ENCODE results near the gene CCDC91. TPM values are rescaled to one million over a fixed set of nuclear protein-coding genes. Genes with fewer than 3 reads are reported as not detected.

The CCDC91 gene
- total and polyA plus RNA-seq, 4 experiments from 2014 or later = 56.9 to 88.4 (median 70.8) TPM

DNA sequence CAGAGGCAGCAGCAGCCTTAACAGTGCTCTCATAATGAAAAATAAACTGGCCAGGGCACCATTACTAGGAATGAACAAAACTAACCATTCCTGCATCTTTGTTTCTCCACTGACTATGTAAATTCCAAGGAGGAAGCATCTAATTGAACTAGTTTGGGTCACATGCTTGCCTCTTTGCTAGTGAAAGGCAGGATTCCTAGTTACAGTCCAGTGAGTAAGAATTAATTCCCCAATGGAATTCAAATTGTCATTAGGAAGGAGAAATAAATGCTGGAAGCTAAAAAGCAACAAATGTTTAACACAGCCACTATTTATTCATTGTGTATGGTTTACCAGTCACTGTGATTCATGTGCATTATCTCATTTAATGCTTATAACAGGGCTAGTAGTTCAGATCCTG lies 316.0 kb downstream of the CCDC91 start:
- Histone ChIP-seq H3K4me3 (ENCODE audit: low read length in 2 of 2) (no peak overlapping the region), H3K9me3 (ENCODE audit: control insufficient read depth in 1 of 2, low read length in 2 of 2) (no peaks in the 10 kb centered on the region), H3K4me1 (ENCODE audit: insufficient read depth, low read length) (no peaks in the 10 kb centered on the region), H3K36me3 (ENCODE audit: insufficient read depth, low read length) (no peaks in the 10 kb centered on the region), H3K27me3 (ENCODE audit: insufficient read depth, low read length) (no peaks in the 10 kb centered on the region), H3K27ac (ENCODE audit: low read depth, low read length) (no peak overlapping the region)
- Mint-ChIP-seq H3K27me3 (no peaks in the 10 kb centered on the region), H3K4me1 (peaks cover 0 to 6% (median under 1%) of the 10 kb centered on the region in 4 donors), H3K36me3 (peaks cover 25 to 39% of the 10 kb centered on the region in 2 donors), H3K4me3 (no peak overlapping the region), H3K9me3 (peaks cover 0 to 4% (median 0%) of the 10 kb centered on the region in 8 donors), H3K27ac (no peak overlapping the region)
- CTCF ChIA-PET (ENCODE audit: partially characterized antibody) = no interaction called here
- POLR2A ChIA-PET (ENCODE audit: partially characterized antibody) = no interaction called here
- intact Hi-C loops (cut with micrococcal nuclease) = no loop called here
- no peak for DNase-seq

- no peak overlapping the region for H3K27ac ChIP-seq (ENCODE audit: low read depth, low read length)
- no peaks in the 10 kb centered on the region for H3K27me3 ChIP-seq (ENCODE audit: insufficient read depth, low read length)
- Mint-ChIP-seq H3K36me3 (peaks cover 24 to 39% of the 10 kb centered on the region in 2 donors), H3K27me3 (no peaks in the 10 kb centered on the region), H3K4me3 (no peak overlapping the region), H3K4me1 (peaks cover 0 to 6% (median under 1%) of the 10 kb centered on the region in 4 donors), H3K9me3 (peaks cover 0 to 5% (median 0%) of the 10 kb centered on the region in 8 donors), H3K27ac (no peak overlapping the region)
- H3K36me3 ChIP-seq (ENCODE audit: insufficient read depth, low read length) = no peaks in the 10 kb centered on the region
- intact Hi-C loops (cut with micrococcal nuclease) = no loop called here
- H3K4me1 ChIP-seq (ENCODE audit: insufficient read depth, low read length) = no peaks in the 10 kb centered on the region
- ChIA-PET CTCF (ENCODE audit: partially characterized antibody) (no interaction called here), POLR2A (ENCODE audit: partially characterized antibody) (no interaction called here)
- no peaks in the 10 kb centered on the region for H3K9me3 ChIP-seq (ENCODE audit: control insufficient read depth in 1 of 2, low read length in 2 of 2)
- no peak for DNase-seq
- no peak overlapping the region for H3K4me3 ChIP-seq (ENCODE audit: low read length in 2 of 2)
These were observed 316.8 kb downstream of the CCDC91 start for GRCh38 chr12:28507033-28507432.

GRCh38 chr12:28507867-28508266 lies 317.6 kb downstream of the CCDC91 start:
- Mint-ChIP-seq H3K27me3 (no peaks in the 10 kb centered on the region), H3K9me3 (peaks cover 0 to 5% (median 0%) of the 10 kb centered on the region in 8 donors), H3K4me1 (peaks cover 0 to 6% (median 2%) of the 10 kb centered on the region in 4 donors), H3K36me3 (peaks cover 27 to 45% of the 10 kb centered on the region in 2 donors), H3K4me3 (no peak overlapping the region), H3K27ac (no peak overlapping the region)
- POLR2A ChIA-PET (ENCODE audit: partially characterized antibody) = no interaction called here
- Histone ChIP-seq H3K9me3 (ENCODE audit: control insufficient read depth in 1 of 2, low read length in 2 of 2) (no peaks in the 10 kb centered on the region), H3K4me1 (ENCODE audit: insufficient read depth, low read length) (no peaks in the 10 kb centered on the region), H3K4me3 (ENCODE audit: low read length in 2 of 2) (no peak overlapping the region), H3K27ac (ENCODE audit: low read depth, low read length) (no peak overlapping the region), H3K27me3 (ENCODE audit: insufficient read depth, low read length) (no peaks in the 10 kb centered on the region), H3K36me3 (ENCODE audit: insufficient read depth, low read length) (no peaks in the 10 kb centered on the region)
- intact Hi-C loops (cut with micrococcal nuclease) = no loop called here
- DNase-seq = no peak
- CTCF ChIA-PET (ENCODE audit: partially characterized antibody) = no interaction called here

GRCh38 chr12:28512406-28512805 lies 322.1 kb downstream of the CCDC91 start:
- no peak for DNase-seq
- Mint-ChIP-seq H3K27ac (no peak overlapping the region), H3K27me3 (no peaks in the 10 kb centered on the region), H3K4me1 (peaks cover 0 to 7% (median 2%) of the 10 kb centered on the region in 4 donors), H3K9me3 (peaks cover 0 to 5% (median 3%) of the 10 kb centered on the region in 8 donors), H3K4me3 (no peak overlapping the region), H3K36me3 (peaks cover 34 to 72% of the 10 kb centered on the region in 2 donors)
- H3K4me1 ChIP-seq (ENCODE audit: insufficient read depth, low read length) = no peaks in the 10 kb centered on the region
- no peaks in the 10 kb centered on the region for H3K36me3 ChIP-seq (ENCODE audit: insufficient read depth, low read length)
- no peaks in the 10 kb centered on the region for H3K27me3 ChIP-seq (ENCODE audit: insufficient read depth, low read length)
- H3K4me3 ChIP-seq (ENCODE audit: low read length in 2 of 2) = no peak overlapping the region
- H3K27ac ChIP-seq (ENCODE audit: low read depth, low read length) = no peak overlapping the region
- intact Hi-C loops (cut with micrococcal nuclease) = no loop called here
- ChIA-PET POLR2A (ENCODE audit: partially characterized antibody) (no interaction called here), CTCF (ENCODE audit: partially characterized antibody) (no interaction called here)
- H3K9me3 ChIP-seq (ENCODE audit: control insufficient read depth in 1 of 2, low read length in 2 of 2) = no peaks in the 10 kb centered on the region

GRCh38 chr12:28512876-28513275 lies 322.6 kb downstream of the CCDC91 start:
- no peak for DNase-seq
- ChIA-PET POLR2A (ENCODE audit: partially characterized antibody) (no interaction called here), CTCF (ENCODE audit: partially characterized antibody) (no interaction called here)
- Mint-ChIP-seq H3K36me3 (peaks cover 33 to 74% of the 10 kb centered on the region in 2 donors), H3K4me1 (peaks cover 0 to 10% (median 2%) of the 10 kb centered on the region in 4 donors), H3K4me3 (no peak overlapping the region), H3K27ac (no peak overlapping the region), H3K9me3 (peaks cover 0 to 10% (median 5%) of the 10 kb centered on the region in 8 donors), H3K27me3 (no peaks in the 10 kb centered on the region)
- no peak overlapping the region for H3K4me3 ChIP-seq (ENCODE audit: low read length in 2 of 2)
- no peaks in the 10 kb centered on the region for H3K9me3 ChIP-seq (ENCODE audit: control insufficient read depth in 1 of 2, low read length in 2 of 2)
- no peaks in the 10 kb centered on the region for H3K4me1 ChIP-seq (ENCODE audit: insufficient read depth, low read length)
- intact Hi-C loops (cut with micrococcal nuclease) = no loop called here
- no peaks in the 10 kb centered on the region for H3K36me3 ChIP-seq (ENCODE audit: insufficient read depth, low read length)
- no peak overlapping the region for H3K27ac ChIP-seq (ENCODE audit: low read depth, low read length)
- no peaks in the 10 kb centered on the region for H3K27me3 ChIP-seq (ENCODE audit: insufficient read depth, low read length)

DNA sequence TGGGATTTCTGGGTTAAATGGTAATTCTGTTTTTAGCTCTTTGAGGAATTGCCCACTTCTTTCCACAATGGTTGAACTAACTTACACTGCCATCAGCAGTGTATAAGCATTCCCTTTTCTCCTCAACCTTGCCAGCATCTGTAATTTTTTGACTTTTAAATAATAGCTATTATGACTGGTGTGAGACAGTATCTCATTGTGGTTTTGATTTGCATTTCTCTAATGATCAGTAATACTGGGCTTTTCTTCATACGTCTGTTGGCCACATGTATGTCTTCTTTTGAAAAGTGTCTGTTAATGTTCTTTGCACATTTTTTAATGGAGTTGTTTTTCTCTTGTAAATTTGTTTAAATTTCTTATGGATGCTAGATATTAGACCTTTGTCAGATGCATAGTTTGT lies 323.7 kb downstream of the CCDC91 start:
- H3K36me3 ChIP-seq (ENCODE audit: insufficient read depth, low read length) = no peaks in the 10 kb centered on the region
- no peaks in the 10 kb centered on the region for H3K27me3 Mint-ChIP-seq
- peaks cover 0 to 8% (median 2%) of the 10 kb centered on the region in 4 donors for H3K4me1 Mint-ChIP-seq
- CTCF ChIA-PET (ENCODE audit: partially characterized antibody) = no interaction called here
- no peak overlapping the region for H3K4me3 ChIP-seq (ENCODE audit: low read length in 2 of 2)
- no peak overlapping the region for H3K27ac ChIP-seq (ENCODE audit: low read depth, low read length)
- no peaks in the 10 kb centered on the region for H3K9me3 ChIP-seq (ENCODE audit: control insufficient read depth in 1 of 2, low read length in 2 of 2)
- H3K4me1 ChIP-seq (ENCODE audit: insufficient read depth, low read length) = no peaks in the 10 kb centered on the region
- H3K36me3 Mint-ChIP-seq = peaks cover 39 to 79% of the 10 kb centered on the region in 2 donors
- H3K9me3 Mint-ChIP-seq = peaks cover 0 to 18% (median 13%) of the 10 kb centered on the region in 8 donors
- H3K4me3 Mint-ChIP-seq = no peak overlapping the region
- no peak for DNase-seq
- POLR2A ChIA-PET (ENCODE audit: partially characterized antibody) = no interaction called here
- H3K27me3 ChIP-seq (ENCODE audit: insufficient read depth, low read length) = no peaks in the 10 kb centered on the region
- intact Hi-C loops (cut with micrococcal nuclease) = no loop called here
- H3K27ac Mint-ChIP-seq = no peak overlapping the region

DNA sequence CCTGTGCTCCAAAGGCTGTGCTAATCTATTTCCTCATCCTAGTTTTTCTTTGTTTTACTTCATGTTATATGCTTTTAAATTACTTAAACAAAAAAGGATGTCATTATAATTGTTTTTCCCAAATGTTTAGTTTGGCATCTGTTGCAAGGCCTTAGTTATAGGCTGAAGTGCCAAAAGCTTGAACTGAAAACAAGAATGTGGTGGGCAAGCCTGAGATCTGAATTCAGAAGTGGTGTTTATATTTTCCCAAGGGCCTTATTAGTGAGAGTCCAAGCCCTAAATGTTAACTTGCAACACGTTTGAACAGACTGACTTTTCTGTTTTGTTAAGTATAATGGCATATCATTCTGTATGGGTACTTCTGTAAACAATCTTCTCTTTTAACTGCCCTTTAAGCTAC lies 326.8 kb downstream of the CCDC91 start:
- H3K9me3 Mint-ChIP-seq = peaks cover 0 to 37% (median 26%) of the 10 kb centered on the region in 8 donors
- Histone ChIP-seq H3K9me3 (ENCODE audit: control insufficient read depth in 1 of 2, low read length in 2 of 2) (no peaks in the 10 kb centered on the region), H3K27ac (ENCODE audit: low read depth, low read length) (no peak overlapping the region), H3K27me3 (ENCODE audit: insufficient read depth, low read length) (no peaks in the 10 kb centered on the region), H3K4me1 (ENCODE audit: insufficient read depth, low read length) (no peaks in the 10 kb centered on the region), H3K4me3 (ENCODE audit: low read length in 2 of 2) (no peak overlapping the region), H3K36me3 (ENCODE audit: insufficient read depth, low read length) (no peaks in the 10 kb centered on the region)
- ChIA-PET POLR2A (ENCODE audit: partially characterized antibody) (no interaction called here), CTCF (ENCODE audit: partially characterized antibody) (no interaction called here)
- no peak overlapping the region for H3K4me3 Mint-ChIP-seq
- peaks cover 0 to 5% (median 3%) of the 10 kb centered on the region in 4 donors for H3K4me1 Mint-ChIP-seq
- H3K27me3 Mint-ChIP-seq = no peaks in the 10 kb centered on the region
- H3K36me3 Mint-ChIP-seq = peaks cover 45 to 69% of the 10 kb centered on the region in 2 donors
- DNase-seq = no peak
- H3K27ac Mint-ChIP-seq = no peak overlapping the region
- intact Hi-C loops (cut with micrococcal nuclease) = no loop called here
